Hematopoietic multipotent progenitor cell treated with erythropoietin and hydrocortisone succinate and interleukin-3 and kit ligand, for 17 days (in vitro differentiated cells): Measurements from ENCODE around the gene GLIS1.

ENCODE experiments used
- DNase-seq: peaks from one replicate; pipeline ENCODE4 v3.0.0-alpha.2; 2015; ENCODE audit warnings: low spot score

Gene GLIS1

DNA sequence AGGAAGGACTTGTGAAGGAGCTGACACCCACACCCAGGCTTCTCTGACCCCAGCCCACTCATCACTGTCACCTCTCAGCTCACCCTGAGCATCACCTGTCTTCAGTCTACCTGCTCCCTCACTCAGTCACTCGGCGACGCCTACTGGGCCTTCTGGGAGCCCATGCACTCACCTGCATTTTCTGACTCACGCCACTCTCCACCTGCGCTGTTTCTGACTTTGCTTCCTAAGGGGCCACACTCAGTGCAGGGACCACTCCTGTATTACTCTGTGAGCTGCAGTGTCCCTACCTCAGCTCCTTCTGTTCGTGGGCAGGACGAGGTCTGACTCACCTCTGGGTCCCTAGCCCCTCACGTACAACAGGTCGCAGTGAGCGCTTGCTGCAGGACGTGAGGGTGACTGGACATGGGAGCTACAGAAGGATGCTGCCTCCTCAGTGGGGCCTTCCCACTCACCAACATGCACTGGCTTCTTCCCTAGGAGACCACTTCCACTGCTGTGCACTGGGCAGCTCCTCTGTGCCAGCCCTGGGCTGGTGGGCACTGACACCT is 102.3 kb downstream of the GLIS1 start:
- no peak for DNase-seq

DNA sequence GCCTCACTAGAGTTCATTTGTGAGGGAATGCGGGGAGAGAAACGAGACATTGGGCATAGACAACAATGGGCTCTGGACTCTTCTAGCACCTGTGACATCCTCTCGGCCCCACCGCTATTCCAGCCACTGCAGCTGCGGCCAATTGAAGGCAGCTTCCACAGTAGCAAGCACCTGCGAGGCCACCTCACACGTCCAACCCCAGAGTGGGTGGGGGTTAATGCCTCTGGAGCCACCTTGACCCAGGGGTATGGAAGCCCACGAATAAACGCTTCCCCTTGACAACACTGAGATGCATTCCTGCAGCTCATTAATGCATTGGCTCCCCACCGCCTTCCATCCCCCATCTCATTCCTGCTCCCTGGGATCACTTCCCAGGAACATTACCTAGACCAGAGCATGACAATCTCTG is 104.4 kb downstream of the GLIS1 start:
- no peak for DNase-seq

DNA sequence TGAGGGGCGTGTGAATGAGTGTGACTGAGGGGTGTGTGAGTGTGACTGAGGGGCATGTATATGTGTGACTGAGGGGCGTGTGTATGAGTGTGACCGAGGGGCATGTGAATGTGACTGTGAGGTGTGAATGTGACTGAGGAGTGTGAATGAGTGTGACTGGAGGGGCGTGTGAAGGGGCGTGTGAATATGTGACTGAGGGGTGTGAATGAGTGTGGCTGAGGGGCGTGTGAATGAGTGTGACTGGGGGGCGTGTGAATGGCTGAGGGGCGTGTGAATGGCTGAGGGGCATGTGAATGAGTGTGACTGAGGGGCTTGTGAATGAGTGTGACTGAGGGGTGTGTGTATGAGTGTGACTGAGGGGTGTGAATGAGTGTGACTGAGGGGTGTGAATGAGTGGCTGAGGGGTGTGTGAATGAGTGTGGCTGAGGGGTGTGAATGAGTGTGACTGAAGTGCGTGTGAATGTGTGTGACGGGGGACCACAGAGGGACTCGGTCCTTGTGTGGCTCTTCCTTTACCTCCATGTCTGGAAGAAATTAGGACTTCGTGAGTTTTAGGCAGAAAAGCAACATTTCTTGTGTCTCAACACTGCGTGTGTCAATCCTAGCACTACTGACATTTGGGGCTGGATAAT is 105.8 kb downstream of the GLIS1 start:
- no peak for DNase-seq

DNA sequence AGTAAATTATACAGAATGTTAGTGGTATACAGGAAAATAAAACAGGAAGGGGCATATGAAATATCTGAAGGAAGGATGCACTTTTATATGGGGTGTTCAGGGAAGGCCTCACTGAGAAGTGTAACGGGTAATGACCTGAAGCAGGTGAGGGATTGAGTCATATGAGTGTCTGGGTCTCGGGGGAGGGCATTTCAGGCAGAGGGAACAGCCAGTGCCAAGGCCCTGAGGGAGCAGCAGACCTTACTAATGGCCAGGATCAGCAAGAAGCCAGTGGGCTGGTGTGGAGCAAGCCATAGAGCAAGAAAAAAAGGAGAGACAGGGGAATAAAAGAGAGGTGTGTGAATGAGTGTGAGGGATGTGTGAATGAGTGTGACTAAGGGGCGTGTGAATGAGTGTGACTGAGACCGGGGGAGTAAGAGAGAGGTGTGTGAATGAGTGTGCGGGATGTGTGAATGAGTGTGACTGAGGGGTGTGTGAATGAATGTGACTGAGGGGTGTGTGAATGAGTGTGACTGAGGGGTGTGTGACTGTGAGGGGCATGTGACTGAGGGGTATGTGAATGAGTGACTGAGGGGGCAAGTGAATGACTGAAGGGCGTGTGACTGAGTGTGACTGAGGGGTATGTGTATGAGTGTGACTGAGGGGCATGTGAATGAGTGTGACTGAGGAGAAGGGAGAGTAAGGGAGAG is 107.2 kb downstream of the GLIS1 start:
- DNase-seq, result no peak

DNA sequence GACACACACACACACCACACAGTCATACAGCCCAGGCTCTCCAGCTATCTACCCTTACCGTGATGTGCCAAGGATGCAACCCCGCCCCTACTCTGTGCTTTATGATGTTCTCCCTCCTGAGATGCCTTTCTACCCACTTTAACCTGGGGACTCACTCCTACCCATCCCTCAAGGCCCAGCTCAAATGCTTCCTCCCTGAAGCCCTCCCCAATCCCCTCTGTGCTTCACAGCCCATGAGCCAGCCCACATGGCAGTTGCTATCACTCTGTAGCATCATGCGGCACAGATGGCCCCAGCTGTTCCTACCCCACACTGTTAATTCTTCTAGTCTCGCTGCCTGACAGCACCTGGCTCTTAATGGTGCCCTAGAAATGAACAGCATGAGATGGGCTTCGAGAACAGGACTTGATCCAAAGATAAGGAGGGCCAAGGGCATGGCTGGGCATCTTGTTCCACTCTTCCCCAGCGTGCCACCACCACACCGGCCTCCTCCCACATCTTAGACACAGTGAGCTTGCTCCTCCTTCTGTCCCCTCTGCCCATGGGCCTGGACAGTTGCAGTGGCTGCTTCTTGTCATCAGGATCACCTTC is 109.8 kb downstream of the GLIS1 start:
- DNase-seq, result no peak

DNA sequence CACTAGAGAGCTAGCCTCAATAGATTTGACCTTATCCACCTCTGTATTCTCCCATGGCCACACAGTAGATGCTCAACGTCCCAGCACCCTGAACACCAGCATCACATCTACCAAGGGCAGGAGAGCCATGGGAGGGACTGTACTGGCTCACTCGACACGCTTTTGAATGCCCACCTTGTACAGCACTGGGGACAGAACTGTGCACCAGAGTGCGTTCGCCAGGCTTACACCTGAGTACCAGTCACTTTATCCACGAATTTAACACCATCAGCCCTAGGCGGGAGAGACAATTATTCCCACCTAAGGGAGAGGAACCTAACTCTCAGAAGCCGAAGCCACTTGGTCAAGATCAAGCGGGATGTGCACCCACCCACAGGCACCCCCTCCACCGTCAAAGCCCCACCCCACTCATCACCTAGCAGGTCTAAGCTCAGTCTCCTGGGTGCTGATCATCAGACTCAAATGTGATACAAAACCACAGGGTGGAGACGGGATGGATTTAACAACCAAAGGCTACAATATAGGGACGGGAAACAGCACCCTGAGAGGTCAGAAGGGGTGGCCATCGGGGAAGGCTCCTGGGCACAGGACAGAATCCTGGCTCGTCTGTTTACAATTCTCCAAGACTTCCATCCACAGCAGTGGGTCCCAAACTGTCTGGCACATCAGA is 110.5 kb downstream of the GLIS1 start:
- no peak for DNase-seq

DNA sequence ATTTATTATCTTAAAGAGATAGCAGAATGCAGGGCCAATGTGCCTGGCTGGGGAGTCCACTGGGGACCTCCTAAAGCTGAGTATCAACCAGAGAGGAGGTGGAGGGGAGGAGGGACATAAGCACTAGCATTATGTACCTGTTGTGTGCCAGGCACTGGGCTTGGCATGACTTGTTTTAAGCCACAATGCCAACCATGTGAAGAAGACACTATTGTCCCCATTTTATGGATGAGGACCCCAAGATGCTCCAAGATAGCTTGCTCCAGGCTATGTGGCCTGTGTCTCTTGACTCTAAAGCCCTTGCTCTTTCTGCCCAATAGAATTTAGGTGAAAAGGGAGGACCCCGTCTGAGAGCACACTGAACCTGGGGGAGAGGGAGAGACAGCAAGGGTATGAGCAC is 111.3 kb downstream of the GLIS1 start:
- DNase-seq, result no peak

DNA sequence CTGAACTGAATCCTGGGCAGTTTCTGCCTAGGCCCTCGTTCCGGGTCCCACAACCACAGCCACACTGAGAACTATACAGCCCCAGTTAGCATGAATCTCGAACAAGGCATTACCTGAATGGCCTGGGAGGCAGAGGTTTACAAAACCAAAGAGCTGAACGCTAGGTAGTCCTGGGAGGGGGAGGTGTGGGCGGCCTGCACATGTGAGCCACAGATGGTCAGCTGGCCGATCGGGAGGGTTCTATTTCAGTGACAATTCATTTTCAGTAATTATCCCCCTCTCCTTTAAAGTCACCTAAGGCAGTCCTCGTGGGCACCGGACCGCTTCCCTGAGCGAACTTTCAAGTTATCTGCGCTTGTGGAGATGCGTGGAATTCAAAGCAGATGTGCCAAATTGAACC is 111.9 kb downstream of the GLIS1 start:
- DNase-seq, result no peak

DNA sequence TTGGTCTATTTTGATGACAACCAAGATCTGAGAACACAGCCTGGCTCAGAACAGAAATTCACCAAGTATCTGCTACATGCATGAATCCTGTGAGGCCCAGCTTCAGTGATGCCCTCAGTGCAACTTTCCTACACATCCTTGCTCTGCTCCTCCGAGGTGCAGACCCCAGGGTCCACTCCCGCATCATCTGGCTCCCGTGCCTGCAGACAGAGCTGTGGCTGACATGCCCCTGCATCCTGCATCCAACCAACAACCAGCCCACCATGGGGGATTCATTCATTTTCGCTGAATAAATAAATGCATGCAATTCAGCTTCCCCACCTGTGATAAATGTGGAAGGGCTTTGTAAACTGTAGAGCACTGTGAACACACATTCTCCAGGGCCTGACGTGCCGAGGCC is 112.3 kb downstream of the GLIS1 start:
- no peak for DNase-seq

DNA sequence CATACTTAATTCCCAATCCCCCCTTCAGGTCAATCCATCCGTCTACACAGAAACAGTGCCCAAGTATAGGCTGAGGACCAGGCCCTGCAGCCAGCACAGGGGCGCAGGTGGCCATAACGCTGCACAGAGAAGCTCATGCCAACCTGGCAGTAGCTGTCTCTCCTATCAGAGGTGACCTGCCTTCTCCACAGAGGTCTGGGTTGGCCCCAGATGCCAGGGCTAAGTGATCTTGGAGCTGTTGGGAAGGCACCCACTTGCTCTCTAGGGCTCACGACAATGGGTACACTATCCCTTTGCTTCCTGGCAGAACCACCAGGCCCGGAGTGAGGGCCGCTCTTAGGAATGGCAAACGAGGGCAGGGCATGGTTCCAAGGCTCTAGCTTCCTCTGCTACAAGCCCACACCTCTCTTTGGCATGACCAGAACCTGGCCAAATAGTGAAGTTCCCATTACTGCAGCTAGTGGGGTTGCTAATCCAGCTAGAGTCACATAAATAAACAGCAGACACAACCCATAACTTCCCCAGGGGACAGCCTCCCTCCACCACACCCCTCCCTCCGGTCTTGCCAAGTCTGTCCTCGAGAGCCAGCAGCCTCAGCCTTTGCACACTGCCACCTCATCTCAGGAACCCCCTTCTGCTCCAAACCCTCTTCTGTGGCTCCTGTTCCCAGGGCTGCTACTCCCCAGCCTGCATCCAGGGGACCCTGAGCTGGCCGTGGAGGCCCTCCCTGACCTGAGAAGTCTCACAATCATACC is 113.0 kb downstream of the GLIS1 start:
- no peak for DNase-seq

DNA sequence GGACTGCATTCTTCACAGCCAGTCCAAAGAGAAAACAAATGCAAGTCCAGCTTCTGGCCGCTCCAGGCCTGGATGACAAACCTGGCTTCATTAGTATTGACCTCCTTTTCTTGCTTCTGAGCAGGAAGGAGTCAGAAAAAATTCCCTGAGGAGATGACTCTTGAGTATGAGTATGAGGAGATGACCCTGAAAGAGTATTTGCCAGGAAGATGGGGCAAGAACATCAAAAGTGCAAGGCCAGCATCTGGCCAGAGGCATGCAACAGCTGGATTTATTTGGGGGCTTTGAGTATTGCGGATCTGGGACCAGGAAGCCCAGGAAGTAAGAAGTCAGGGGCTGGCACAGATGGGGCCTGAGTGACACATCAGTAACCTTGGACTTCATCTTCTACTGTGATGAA is 113.9 kb downstream of the GLIS1 start:
- no peak for DNase-seq

DNA sequence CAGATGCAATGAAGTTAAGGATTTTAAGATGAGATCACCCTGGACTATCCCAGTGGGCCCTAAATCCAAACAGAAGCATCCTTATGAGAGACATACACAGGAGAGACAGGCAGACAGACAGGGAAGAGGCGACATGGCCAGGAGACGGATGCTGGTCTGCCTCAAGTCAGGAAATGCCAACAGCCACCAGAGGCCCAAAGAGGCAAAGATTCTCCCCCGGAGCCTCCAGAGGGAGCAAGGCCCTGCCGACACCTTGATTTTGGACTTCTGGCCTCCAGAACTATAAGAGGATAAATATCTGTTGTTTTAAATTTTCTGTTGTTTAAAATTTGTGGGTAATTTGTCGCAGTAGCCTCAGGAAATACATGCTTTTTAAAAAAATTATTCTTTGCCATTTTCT is 116.4 kb downstream of the GLIS1 start:
- no peak for DNase-seq

DNA sequence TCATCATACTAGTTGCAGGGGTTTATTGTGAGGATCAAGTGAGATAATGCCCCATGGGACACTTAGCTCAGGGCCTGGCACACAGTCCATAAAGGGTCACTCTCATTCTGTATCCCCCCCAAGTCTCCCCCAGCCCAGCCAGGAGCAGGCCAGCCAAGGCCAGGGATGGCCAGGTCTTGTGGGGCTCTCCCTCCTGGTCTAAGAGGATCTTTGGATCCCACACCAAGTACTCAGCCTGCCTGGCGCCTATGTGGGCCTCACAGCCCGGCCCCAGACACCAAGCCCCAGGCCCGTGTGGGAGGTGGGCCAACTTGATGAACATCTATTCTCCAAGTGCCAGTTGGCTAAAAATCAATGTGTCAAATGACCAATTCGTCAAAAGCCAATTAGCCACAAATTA is 117.8 kb downstream of the GLIS1 start:
- no peak for DNase-seq

DNA sequence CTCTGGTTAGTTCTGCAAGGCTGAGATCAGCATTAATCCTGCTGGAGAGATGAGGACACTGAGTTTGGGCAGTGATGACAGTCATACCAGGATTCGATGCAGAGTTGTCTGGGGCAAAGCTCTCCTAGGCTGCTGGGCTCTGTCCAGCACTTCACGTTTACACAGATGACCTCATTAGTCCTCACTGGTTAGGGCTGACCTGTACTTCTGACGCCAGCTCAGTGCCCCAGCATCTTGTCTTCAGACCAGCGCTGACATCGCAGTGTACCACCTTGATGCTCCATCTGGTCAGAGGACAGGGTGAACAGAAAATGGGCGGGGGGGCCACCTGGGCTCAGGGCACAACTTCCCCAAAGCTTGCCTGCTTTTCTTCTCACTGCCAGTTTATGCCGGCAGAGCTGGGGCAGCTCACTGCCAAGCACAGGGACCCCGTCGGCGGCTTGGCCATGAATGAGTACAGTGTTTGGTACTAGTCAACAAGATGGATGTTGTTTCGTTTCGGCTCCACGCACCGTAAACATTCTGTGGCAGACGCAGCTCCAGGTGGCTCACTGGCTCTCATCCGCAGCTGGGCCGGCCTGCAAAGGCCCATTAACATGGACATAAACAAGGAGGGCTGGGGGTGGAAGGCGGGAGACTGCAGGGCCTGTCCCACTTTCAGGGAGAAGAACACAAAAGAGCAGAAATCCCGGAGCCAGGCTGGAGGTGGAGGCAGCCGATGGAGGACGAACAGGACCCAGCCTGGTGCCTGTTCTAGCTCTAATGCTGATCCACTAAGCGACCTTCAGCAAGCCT is 118.7 kb downstream of the GLIS1 start:
- DNase-seq, result no peak

DNA sequence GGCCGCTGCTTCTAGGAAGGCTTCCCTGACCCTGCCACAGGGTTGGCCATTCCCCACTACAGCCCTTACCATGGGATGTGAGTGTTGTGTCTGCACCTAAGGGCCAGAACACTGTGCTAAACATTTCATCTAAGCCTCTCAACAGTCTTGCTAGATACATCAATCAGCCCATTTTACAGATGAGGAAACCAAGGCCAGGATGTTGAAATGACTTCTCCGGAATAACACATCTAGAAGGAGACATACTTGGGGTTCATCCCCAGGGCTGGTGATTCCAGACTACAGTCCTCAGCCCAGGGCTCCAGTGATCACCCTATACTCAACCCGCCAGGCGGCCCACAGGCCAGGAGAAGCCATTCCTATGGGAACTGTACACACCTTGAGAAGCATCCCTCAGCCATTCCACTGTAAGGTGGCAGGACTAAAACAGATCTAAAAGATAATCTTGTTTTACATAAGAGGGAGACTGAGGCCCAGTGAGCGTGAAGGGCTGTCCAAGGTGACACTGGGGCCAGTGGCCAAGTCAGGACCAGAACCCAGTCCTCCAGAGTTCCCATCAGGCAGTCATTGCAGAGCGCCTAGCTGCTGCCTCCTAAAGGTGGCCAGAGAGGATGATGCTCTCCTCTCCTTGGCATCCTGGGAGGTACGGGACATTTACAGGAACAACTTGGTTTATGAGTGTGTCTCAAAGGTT is 119.5 kb downstream of the GLIS1 start:
- DNase-seq, result no peak

DNA sequence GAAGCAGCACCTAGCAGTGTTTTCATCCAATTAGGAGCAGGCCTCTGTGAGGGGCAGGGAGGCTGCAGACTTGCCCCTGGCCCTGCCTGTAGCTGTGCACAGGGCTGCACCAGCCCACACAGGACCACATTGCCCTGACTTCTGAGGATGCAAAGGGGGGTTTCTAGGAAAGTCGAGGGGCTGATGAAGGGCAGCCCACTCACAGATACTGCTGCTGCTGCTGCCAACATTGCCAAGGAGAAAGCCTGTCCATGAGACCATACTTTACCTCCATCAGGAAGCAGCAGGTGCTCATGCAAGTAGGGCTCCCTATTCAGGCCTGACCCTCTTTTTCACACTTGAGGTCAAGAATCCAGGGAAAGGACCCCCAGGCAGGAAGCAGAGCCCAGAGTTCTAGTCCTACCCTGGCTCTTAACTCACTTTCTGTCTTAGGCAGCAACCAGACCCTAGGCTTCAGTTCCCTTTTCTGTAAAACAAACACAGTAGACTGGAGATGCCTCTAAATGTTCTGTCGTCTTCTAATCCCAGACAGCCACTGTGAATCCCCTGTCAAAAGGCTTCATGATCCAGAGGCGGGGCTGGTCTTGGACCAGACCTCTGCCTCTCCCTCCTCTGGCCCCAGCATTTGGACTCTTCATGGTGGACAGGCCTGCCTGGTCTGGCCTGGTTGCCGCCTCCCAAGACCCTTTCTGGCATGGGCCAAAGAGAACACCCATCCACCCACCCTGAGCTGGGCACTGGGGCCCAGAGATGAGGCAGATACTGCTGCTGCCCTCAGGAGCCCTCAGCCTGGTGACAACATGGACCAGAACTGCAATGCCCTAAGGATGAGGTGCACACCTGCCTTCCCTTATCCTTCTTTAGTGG is 120.2 kb downstream of the GLIS1 start:
- DNase-seq, result no peak

DNA sequence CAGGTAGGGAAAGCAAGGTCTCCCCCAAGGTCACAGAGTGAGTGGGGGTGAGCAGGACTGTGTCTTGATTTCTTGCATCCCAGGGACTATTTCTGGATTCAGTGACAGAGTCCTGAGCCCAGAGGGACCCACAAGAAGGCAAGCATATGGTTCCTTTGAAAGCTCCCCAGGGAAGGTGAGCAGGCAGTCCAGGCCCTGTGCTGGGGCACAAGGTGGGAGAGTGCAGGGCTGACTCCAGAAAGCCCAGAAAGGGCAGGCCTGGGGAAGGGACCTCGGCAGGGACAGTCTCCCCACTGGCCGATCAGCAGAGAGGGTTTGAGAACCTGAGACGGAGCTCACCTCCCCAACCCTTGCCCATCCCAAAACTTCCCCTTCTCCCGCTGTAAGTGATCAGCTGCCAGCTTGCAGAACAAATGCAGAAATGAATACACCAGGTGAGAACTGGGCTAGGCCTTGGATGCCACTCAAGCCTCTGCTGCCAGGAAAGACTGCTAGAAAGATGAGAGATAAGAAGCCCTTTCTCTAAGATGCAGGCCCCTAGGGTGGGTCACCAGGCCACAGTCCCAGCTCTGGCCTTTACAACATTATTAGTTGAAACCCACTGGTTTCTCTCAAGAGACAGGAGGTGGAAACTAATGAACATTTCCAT is 121.0 kb downstream of the GLIS1 start:
- DNase-seq, result no peak

DNA sequence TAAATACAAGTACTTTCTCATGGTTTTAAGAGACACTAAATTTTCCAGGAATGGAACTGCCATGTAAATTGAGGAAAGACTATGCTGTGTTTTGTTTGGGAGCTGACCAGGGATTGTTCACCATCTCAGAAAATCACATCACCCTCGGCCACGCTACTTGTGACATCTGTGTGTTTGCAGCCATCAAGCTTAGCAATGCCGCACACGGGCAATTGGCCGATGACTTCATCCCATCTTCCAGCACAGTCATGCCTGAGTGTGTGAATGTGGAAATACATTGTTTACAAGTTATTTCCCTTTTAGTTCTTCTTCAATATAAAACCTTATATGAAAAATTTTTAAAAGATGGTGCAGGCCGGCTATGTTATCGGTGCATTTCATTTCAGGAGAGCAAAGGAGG is 121.6 kb downstream of the GLIS1 start:
- no peak for DNase-seq

DNA sequence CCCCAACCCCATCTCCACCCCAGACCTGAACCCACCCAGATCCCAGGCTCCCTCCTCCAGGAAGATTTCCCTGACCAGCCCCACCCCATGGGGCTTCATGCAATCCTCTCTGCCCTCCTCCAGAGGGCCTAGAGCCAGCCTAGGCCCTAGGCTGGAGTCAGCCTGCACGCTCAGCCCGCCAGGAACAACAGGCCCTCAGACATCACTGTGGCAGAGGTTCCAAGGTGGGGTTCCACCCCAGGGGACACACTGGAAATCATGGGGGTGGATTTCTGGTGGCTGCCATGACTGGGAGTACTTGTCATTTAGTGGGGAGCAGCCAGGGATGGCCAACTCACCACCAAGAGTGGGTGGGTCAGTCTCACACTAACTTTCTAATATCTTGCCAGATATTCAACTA is 122.0 kb downstream of the GLIS1 start:
- no peak for DNase-seq
